ENCODE measurements around the gene CHRNB2.

The CHRNB2 gene

DNA sequence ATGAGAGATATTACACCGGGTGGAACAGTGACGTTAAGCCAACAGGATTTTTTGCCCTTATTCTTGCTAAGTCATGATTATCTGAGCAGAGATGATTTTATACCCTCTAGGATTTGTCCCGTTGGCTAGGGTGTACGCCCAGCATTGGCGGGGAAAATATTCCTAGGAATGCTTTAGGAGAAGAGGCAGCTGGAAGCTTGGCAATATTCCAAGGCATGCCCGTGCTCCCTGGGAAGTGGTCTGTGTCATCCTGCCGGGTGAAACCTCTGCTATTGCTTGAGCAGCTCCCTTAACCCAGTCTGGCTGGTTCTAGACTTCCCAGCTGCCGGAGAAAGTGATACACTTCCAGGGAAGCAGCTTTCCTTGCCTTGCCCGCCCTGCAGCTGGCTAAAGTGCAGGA, 16.2 kb downstream of the CHRNB2 start:
- Mint-ChIP-seq H3K4me3 (no peak overlapping the region), H3K27ac (no peak overlapping the region), H3K36me3 (peaks cover 6% of the 10 kb centered on the region), H3K9me3 (ENCODE audit: low read depth) (no peaks in the 10 kb centered on the region), H3K27me3 (no peaks in the 10 kb centered on the region), H3K4me1 (ENCODE audit: low read depth) (peaks cover 2% of the 10 kb centered on the region)

DNA sequence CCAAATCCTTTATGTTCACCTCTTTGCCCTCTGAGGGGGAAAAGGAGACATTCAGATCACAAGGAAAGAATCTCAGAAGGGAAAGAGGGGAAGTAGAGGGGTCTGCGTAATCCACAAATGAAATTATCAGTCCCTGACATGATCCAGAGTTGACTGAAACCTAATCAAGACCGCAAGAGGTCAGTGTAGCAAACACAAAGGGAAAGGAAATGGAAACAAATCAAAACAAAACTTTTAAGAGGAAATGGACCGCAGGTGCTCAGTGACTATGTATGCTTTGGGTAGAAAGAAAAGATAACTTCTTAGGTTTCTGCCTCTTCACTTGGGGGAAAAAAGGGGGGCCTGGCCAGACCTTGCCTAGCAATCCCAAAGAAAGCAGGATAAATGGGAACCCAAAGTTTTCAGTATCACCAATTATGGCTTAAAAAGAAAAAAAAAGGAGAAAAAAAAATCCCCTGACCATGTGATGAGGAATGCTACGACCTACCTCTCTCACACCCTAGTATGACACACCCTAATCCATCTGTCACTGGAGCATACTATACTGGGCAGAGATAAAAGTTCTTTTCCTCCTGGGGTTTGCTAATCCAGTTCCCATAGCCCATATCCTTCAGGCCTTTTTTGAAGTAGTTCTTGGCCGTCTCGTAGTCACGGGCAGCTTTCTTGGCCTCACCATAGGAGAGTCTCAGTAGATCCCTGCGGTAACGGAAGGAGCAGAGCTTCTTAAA, 16.9 kb downstream of the CHRNB2 start:
- Mint-ChIP-seq H3K4me3 (no peak overlapping the region), H3K36me3 (peaks cover 6% of the 10 kb centered on the region), H3K4me1 (ENCODE audit: low read depth) (peaks cover 2% of the 10 kb centered on the region), H3K27me3 (no peaks in the 10 kb centered on the region), H3K9me3 (ENCODE audit: low read depth) (no peaks in the 10 kb centered on the region), H3K27ac (no peak overlapping the region)

DNA sequence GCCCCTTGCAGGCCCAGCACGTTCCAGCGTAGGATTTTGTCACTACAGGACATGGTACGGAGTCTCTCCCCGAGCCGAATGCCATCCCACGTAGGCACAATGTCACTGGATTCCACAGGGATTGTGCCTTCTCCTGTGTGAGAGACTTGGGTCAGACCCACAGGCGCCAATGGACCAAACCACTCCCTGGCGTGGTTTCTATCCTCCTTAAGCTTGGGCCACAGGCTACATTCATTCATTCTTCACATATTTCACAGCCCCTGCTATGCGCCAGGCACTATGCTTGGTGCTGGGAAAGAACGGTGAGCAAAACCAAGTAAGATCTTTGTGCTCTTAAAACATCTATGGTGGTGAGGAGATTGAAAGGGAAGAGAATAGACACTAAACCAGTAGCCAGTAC, 18.7 kb downstream of the CHRNB2 start:
- H3K4me3 Mint-ChIP-seq, result no peak overlapping the region
- peaks cover 6% of the 10 kb centered on the region for H3K36me3 Mint-ChIP-seq
- H3K4me1 Mint-ChIP-seq (ENCODE audit: low read depth), result peaks cover 6% of the 10 kb centered on the region
- no peaks in the 10 kb centered on the region for H3K27me3 Mint-ChIP-seq
- peak overlapping the region; percentile 23 for H3K27ac Mint-ChIP-seq
- no peaks in the 10 kb centered on the region for H3K9me3 Mint-ChIP-seq (ENCODE audit: low read depth)

DNA sequence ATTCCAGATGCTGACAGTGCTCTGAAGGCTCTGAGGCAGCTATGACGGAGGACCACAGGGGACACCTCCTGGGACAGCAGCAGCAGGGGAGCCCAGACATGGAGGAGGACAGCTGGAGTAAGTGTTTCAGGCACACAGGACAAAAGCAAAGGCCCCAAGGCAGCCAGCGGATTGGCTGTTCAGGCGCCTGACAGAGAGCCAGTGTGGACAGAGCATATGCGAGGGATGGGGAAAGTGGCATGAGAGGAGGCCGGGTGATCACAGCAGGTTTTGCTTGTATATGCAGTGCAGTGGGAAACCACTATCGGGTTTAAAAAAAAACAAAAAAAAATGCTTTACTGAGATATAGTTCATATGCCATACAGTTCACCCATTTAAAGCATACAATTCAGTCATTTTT, 19.1 kb downstream of the CHRNB2 start:
- Mint-ChIP-seq H3K27me3 (no peaks in the 10 kb centered on the region), H3K4me3 (no peak overlapping the region), H3K9me3 (ENCODE audit: low read depth) (no peaks in the 10 kb centered on the region), H3K27ac (peak overlapping the region; percentile 23), H3K4me1 (ENCODE audit: low read depth) (peaks cover 6% of the 10 kb centered on the region), H3K36me3 (peaks cover 6% of the 10 kb centered on the region)

DNA sequence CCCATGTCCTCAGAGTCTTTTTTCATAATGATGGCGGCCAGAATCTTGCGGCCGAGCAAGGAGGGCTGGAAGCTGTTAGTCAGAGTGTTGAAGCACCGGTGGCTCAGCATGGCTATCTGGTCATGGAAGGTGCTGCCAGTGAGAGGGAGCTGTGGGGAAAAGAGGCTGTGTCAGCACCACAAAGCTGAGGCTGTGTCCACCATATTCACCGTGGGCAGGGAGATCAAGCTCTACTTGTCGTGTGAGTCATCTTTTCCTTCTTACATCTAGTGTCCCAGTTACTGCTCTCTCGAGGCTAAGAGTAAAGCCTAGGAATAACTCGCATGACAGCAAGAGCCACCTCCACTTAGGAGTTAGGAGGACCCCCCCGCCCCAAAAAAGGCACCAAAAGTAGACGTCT, 22.2 kb downstream of the CHRNB2 start:
- no peaks in the 10 kb centered on the region for H3K9me3 Mint-ChIP-seq (ENCODE audit: low read depth)
- peaks cover 10% of the 10 kb centered on the region for H3K36me3 Mint-ChIP-seq
- H3K27me3 Mint-ChIP-seq, result no peaks in the 10 kb centered on the region
- peak overlapping the region; percentile 58 for H3K27ac Mint-ChIP-seq
- H3K4me1 Mint-ChIP-seq (ENCODE audit: low read depth), result peaks cover 7% of the 10 kb centered on the region
- no peak overlapping the region for H3K4me3 Mint-ChIP-seq

DNA sequence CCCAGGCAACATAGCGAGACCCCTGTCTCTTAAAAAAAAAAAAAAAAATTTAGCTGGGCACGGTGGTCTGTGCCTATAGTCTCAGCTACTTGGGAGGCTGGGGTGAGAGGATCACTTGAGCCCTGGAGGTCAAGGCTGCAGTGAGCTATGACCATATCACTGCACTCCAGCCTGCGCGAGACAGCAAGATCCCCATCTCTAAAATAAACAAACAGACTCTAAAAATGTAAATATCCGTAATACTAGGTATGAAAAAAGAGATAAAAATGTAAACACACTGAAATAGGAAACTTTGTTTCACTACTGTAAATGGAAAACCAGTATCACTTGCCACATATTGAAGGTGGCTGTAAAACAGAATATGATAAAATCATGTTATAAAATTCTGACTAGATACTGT, 23.2 kb downstream of the CHRNB2 start:
- Mint-ChIP-seq H3K27me3 (no peaks in the 10 kb centered on the region), H3K27ac (peak overlapping the region; percentile 78), H3K9me3 (ENCODE audit: low read depth) (no peaks in the 10 kb centered on the region), H3K4me3 (no peak overlapping the region), H3K36me3 (peaks cover 10% of the 10 kb centered on the region), H3K4me1 (ENCODE audit: low read depth) (peaks cover 7% of the 10 kb centered on the region)

DNA sequence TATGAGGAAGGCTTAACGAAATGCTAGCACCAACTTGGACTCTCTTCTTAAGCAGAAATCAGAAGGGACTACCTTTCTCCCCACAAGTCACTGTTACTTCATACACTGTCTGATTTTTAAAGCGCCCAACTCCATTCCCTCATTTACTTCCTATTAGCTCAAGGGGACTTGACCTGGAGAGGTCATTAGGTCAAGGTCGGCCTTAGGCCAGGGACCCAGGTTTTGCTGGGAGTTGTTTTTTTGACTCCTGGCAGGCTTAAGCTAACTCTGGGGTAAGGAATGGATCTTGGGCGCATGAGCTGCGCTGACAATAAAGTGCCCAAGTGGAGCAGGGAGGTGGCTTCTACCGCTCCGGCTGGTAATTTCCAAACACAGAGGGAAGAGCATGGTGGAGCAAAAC, 23.6 kb downstream of the CHRNB2 start:
- Mint-ChIP-seq H3K27me3 (no peaks in the 10 kb centered on the region), H3K36me3 (peaks cover 10% of the 10 kb centered on the region), H3K4me3 (no peak overlapping the region), H3K4me1 (ENCODE audit: low read depth) (peaks cover 7% of the 10 kb centered on the region), H3K27ac (peak overlapping the region; percentile 78), H3K9me3 (ENCODE audit: low read depth) (no peaks in the 10 kb centered on the region)

DNA sequence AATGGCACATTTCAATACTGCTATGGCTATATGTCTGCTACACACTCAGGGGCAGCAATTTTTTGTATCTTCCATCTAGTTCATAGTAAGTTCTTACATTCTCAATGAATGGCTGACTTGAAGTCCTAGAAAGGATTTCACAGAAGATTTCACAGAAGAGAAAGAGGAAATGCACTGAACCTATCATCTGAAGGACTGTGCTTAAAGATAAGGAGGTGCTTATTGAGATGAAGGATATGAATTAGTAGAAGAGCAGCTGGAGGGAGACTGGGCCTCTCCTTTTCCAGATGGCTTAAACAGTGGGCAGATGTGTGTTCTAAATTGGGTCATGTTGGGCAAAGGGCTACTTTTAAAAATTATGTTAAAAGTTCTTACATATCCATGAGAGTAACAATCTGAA, 25.8 kb downstream of the CHRNB2 start:
- H3K27ac Mint-ChIP-seq, result peak overlapping the region; percentile 73
- H3K4me3 Mint-ChIP-seq, result no peak overlapping the region

DNA sequence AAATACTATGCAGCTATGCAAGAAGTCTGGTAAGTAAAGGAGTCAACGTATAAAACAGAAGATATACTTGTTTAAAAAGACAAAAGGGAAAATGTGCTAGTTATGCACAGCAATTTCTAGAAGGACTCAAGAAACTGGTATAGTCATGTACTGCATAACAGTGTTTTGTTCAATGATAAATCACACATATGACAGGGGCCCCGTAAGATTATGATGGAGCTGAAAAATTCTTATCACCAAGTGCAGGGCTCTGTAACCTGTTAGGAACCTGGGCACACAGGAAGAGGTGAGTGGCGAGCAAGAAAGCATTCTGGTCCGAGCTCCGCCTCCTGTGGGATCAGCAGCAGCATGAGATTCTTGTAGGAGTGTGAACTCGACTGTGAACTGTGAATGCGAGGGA, 27.2 kb downstream of the CHRNB2 start:
- Mint-ChIP-seq H3K36me3 (peaks cover 5% of the 10 kb centered on the region), H3K27ac (no peak overlapping the region), H3K4me3 (no peak overlapping the region), H3K4me1 (ENCODE audit: low read depth) (peaks cover 22% of the 10 kb centered on the region), H3K9me3 (ENCODE audit: low read depth) (no peaks in the 10 kb centered on the region), H3K27me3 (no peaks in the 10 kb centered on the region)

More for the DNA sequence above, 25.8 kb downstream of the CHRNB2 start:
- H3K9me3 Mint-ChIP-seq (ENCODE audit: low read depth), result no peaks in the 10 kb centered on the region
- peaks cover 7% of the 10 kb centered on the region for H3K4me1 Mint-ChIP-seq (ENCODE audit: low read depth)
- H3K27me3 Mint-ChIP-seq, result no peaks in the 10 kb centered on the region
- peaks cover 5% of the 10 kb centered on the region for H3K36me3 Mint-ChIP-seq

DNA sequence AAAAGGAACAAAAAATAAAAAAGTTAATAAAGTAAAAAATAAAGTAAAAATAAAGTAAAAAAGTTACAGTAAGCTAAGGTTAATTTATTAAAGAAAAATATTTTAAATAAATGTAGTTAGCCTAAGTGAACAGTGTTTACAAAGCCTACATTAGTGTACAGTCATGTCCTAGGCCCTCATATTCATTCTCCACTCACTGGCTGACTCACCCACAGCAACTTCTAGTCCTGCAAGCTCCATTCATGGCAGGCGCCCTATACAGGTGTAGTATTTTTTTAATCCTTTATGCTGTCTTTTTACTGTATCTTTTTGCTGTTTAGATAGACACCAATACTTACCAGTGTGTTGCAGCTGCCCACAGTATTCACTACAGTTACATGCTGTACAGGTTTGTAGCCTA, 28.0 kb downstream of the CHRNB2 start:
- H3K4me3 Mint-ChIP-seq, result no peak overlapping the region
- H3K4me1 Mint-ChIP-seq (ENCODE audit: low read depth), result peaks cover 21% of the 10 kb centered on the region
- H3K9me3 Mint-ChIP-seq (ENCODE audit: low read depth), result no peaks in the 10 kb centered on the region
- peak overlapping the region; percentile 10 for H3K27ac Mint-ChIP-seq
- no peaks in the 10 kb centered on the region for H3K27me3 Mint-ChIP-seq
- H3K36me3 Mint-ChIP-seq, result peaks cover 5% of the 10 kb centered on the region

DNA sequence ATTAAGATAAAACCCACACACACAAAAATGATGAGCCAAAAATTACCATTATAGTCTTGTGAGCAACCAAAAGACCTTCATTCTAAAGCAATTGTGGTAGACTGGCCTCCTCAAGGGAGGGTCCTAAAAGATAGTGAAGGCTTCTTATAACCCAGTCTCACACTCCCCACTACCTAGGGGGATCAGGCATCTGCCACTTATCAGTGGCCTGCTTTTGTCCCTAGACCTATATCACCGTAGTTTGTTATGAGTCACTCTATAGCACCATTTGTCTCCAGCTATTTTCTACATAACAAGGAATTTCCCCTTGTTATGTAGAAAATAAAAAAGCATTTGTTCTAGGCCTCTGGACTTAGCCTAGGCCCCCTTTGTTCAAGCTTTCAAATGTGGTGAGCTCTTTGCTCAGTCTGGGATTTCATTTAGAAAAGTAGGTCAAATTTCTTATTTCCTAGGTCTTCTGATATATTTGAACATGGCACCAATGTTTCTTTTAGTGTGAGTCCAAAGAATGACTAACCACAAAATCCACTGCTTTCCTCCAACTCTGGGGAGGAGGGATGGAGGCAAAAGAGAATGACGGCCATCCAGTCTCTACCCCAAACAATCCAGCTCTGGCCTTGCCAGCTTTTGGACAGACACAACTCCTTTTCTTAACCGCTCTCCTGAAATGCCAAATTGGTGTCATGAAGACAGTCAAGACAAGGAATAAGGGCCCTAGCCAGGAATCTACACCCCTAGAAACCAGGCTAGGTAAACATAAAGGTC, 31.5 kb downstream of the CHRNB2 start:
- Mint-ChIP-seq H3K36me3 (peaks cover 9% of the 10 kb centered on the region), H3K9me3 (ENCODE audit: low read depth) (no peaks in the 10 kb centered on the region), H3K27ac (peak overlapping the region; percentile 83), H3K4me3 (no peak overlapping the region), H3K4me1 (ENCODE audit: low read depth) (peaks cover 51% of the 10 kb centered on the region), H3K27me3 (no peaks in the 10 kb centered on the region)

DNA sequence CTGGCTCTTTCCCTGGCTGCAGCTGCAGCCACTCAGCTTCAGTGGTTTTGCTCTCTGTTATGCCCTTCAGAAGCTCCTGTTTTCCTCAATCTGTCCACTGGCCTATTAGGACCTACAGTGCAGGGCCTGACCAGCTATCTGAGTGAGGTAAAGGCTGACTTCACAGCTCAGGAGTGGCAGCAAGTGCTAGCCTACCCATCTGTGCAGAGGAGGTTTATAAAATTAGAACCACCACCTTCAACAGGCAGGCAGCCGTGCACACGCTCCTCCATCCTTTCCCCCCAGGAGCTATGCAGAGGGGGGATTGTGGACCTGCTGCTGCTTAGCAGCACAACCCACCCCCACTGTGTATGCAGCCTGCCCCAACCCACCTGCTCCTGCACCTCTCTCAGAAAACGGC, 32.1 kb downstream of the CHRNB2 start:
- H3K27me3 Mint-ChIP-seq, result no peaks in the 10 kb centered on the region
- H3K4me3 Mint-ChIP-seq, result peak overlapping the region; percentile 42
- peaks cover 57% of the 10 kb centered on the region for H3K4me1 Mint-ChIP-seq (ENCODE audit: low read depth)
- peak overlapping the region; percentile 83 for H3K27ac Mint-ChIP-seq
- no peaks in the 10 kb centered on the region for H3K9me3 Mint-ChIP-seq (ENCODE audit: low read depth)
- H3K36me3 Mint-ChIP-seq, result peaks cover 7% of the 10 kb centered on the region

DNA sequence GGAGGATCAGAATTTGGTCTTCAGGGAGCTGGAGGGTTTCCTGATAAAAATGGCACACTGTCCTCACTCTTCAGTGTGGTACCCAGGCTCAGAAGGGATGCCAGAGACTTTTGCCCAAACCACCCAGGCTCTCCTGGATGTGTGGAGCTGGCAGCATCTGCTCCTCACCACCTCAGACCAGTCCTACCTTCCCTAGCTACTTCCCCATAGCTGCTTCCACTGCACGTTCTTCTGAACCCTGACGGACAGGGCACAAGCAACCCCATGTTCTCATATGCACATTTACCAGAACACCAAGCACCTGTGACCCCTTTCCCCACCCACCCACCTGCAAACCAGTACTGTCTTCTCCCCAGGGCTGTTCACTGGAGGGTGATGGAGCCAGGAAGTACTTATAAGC, 35.7 kb downstream of the CHRNB2 start:
- peaks cover 81% of the 10 kb centered on the region for H3K4me1 Mint-ChIP-seq (ENCODE audit: low read depth)
- H3K27me3 Mint-ChIP-seq, result no peaks in the 10 kb centered on the region
- peak overlapping the region; percentile 92 for H3K27ac Mint-ChIP-seq
- H3K4me3 Mint-ChIP-seq, result no peak overlapping the region
- H3K36me3 Mint-ChIP-seq, result peaks cover 14% of the 10 kb centered on the region
- H3K9me3 Mint-ChIP-seq (ENCODE audit: low read depth), result no peaks in the 10 kb centered on the region

DNA sequence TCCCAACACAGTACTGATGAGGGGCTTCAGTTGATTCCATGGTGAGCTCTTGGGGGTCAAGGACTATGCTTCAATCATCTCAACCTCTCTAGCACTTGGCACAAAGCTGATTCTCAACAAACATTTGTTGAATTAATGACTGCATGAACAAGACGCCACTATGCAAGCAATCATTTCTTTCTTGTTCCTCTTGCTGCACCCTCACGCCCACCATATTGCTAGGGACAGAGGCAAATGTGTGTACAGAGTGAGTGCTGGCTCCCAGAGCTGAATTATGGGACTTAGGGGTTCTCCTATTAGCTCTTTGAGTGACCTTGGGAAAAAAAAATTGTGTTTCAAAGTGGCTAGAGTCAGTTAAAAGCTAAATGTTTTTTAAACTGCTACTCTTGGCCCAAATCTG, 38.0 kb downstream of the CHRNB2 start:
- H3K36me3 Mint-ChIP-seq, result peaks cover 16% of the 10 kb centered on the region
- peaks cover 79% of the 10 kb centered on the region for H3K4me1 Mint-ChIP-seq (ENCODE audit: low read depth)
- H3K9me3 Mint-ChIP-seq (ENCODE audit: low read depth), result no peaks in the 10 kb centered on the region
- H3K27me3 Mint-ChIP-seq, result no peaks in the 10 kb centered on the region
- H3K4me3 Mint-ChIP-seq, result peak overlapping the region; percentile 97
- H3K27ac Mint-ChIP-seq, result peak overlapping the region; percentile 92

DNA sequence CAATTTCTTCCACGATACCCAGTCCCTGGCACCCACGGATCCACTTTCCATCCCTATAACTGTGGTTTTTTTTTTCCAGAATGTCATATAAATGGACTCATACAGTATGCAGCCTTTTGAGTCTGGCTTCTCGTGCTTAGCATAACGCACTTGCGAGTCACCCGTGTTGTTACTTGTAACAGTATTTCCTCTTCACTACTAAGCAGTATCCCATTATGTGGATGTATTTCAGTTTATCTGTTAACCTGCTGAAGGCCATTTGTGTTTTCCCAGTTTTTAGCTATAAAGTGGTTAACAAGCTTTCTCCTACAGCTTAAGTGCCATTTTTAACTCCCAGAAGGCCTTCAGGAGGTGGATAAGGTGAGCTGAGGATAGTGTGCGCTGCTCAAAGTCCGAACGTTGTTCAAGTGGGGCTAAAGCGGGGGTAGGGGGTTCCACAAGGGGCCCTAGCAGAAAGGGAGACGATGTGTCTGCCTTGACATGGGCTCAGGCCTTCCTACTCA, 39.6 kb downstream of the CHRNB2 start:
- no peaks in the 10 kb centered on the region for H3K27me3 Mint-ChIP-seq
- no peaks in the 10 kb centered on the region for H3K9me3 Mint-ChIP-seq (ENCODE audit: low read depth)
- H3K4me1 Mint-ChIP-seq (ENCODE audit: low read depth), result peaks cover 76% of the 10 kb centered on the region
- H3K36me3 Mint-ChIP-seq, result peaks cover 11% of the 10 kb centered on the region
- peak overlapping the region; percentile 97 for H3K4me3 Mint-ChIP-seq
- H3K27ac Mint-ChIP-seq, result peak overlapping the region; percentile 99

Data from activated naive CD8-positive, alpha-beta T cell (primary cell).